Astrocyte of the cerebellum (primary cell): Measurements from ENCODE around the gene SLC16A5.

ENCODE experiments used
- DNase-seq: peaks from one replicate; pipeline ENCODE4 v3.0.0-alpha.2; 2011; ENCODE audit warnings: low read depth
- H3K4me3 ChIP-seq: 2 replicates; pipeline ENCODE4 v1.5.1; 2011; ENCODE audit warnings: mild to moderate bottlenecking, low read depth, low read length, moderate library complexity
- CTCF ChIP-seq: IDR thresholded peaks from 2 replicates; pipeline ENCODE4 v1.5.1; 2012; ENCODE audit warnings: low read length, low read depth, moderate library complexity, mild to moderate bottlenecking; ENCODE audit errors: missing control alignments
- in situ Hi-C: cut with HindIII; loops from 2 replicates; pipeline ENCODE4 v1.10.0; 2017; ENCODE audit warnings: low sequenced_read_pairs

Gene SLC16A5

GRCh38 chr17:75047398-75048098 is 40.2 kb upstream of the SLC16A5 start:
- in situ Hi-C loops, result no loop called here
- H3K4me3 ChIP-seq, result peak overlapping the region; percentile 92
- no peak for TF ChIP-seq CTCF
- no peak for DNase-seq

- DNase-seq, result no peak
- in situ Hi-C loops, result no loop called here
- TF ChIP-seq CTCF, result no peak
These were observed 39.4 kb upstream of the SLC16A5 start for GRCh38 chr17:75048249-75048878.

GRCh38 chr17:75049057-75049456 is 38.7 kb upstream of the SLC16A5 start:
- in situ Hi-C loops, result no loop called here
- no peak for DNase-seq
- TF ChIP-seq CTCF, result no peak
- H3K4me3 ChIP-seq, result no peak overlapping the region

More at GRCh38 chr17:75048249-75048878, 39.4 kb upstream of the SLC16A5 start:
- H3K4me3 ChIP-seq, result peak overlapping the region; percentile 92

GRCh38 chr17:75049706-75050105 is 38.0 kb upstream of the SLC16A5 start:
- H3K4me3 ChIP-seq, result no peak overlapping the region
- no peak for DNase-seq
- TF ChIP-seq CTCF, result no peak
- in situ Hi-C loops, result loop anchor here (5.0 kb wide), 1 partner anchor 88 kb away; no protein-coding TSS in a partner anchor

GRCh38 chr17:75051941-75052340 is 35.8 kb upstream of the SLC16A5 start:
- no peak for TF ChIP-seq CTCF
- no peak overlapping the region for H3K4me3 ChIP-seq
- DNase-seq, result no peak
- in situ Hi-C loops, result loop anchor here (5.0 kb wide), 1 partner anchor 85 kb away; no protein-coding TSS in a partner anchor

GRCh38 chr17:75059369-75060345 is 28.1 kb upstream of the SLC16A5 start:
- in situ Hi-C loops, result no loop called here
- DNase-seq, result no peak
- no peak overlapping the region for H3K4me3 ChIP-seq
- TF ChIP-seq CTCF, result peak; percentile 35
